PC-3 (cell line): ENCODE results near the gene LRP1B. TPM values are rescaled to one million over a fixed set of nuclear protein-coding genes. Genes with fewer than 3 reads are reported as not detected.

ENCODE experiments used
- ATAC-seq: fragments of 200-7000 bp; cut with Tn5 transposase; 2 replicates; pipeline ENCODE4 v1.9.1; 2020; ENCODE audit warnings: mild to moderate bottlenecking, moderate library complexity
- BruUV-seq: library from RNA; stranded (reverse); fragments of 400-500 nt; replicated peaks from 2 replicates; lab custom pipeline; 2021; lab: Mats Ljungman, UMichigan
- CTCF ChIA-PET: fragments of 300-600 bp; sonication (Branson Sonifier 250); formaldehyde crosslinking; loops from one replicate; lab custom pipeline; 2022; ENCODE audit warnings: antibody characterized with exemption; lab: Charles Lee
- POLR2A ChIA-PET: fragments of 300-600 bp; sonication (Branson Sonifier 250); formaldehyde crosslinking; loops from one replicate; lab custom pipeline; 2022; ENCODE audit warnings: antibody characterized with exemption; ENCODE audit not compliant: unreplicated experiment; lab: Charles Lee
- DNase-seq: peaks from one replicate; pipeline ENCODE4 v3.0.0-alpha.2; 2015
- H2AFZ ChIP-seq: fragments of 300-600 bp; sonication (generic); 2 replicates; pipeline ENCODE4 v1.6.0; 2016; ENCODE audit warnings: antibody characterized with exemption, low read length
- H3F3A ChIP-seq: fragments of 300-600 bp; sonication (generic); one replicate; pipeline ENCODE4 v1.6.0; 2017; ENCODE audit warnings: antibody characterized with exemption, low read length, control low read depth, mild to moderate bottlenecking; ENCODE audit not compliant: unreplicated experiment
- H3K27ac ChIP-seq: fragments of 300-600 bp; sonication (generic); 2 replicates; pipeline ENCODE4 v1.5.1; 2016; ENCODE audit warnings: mild to moderate bottlenecking, low read length
- H3K27me3 ChIP-seq: fragments of 300-600 bp; sonication (generic); 2 replicates; pipeline ENCODE4 v1.6.1; 2016; ENCODE audit warnings: low read length, mixed read lengths
- H3K36me3 ChIP-seq: fragments of 300-600 bp; sonication (generic); 2 replicates; pipeline ENCODE4 v1.6.1; 2016; ENCODE audit warnings: low read depth, mixed run types, low read length, mixed read lengths
- H3K4me1 ChIP-seq: fragments of 300-600 bp; sonication (generic); 2 replicates; pipeline ENCODE4 v1.5.1; 2016; ENCODE audit warnings: low read length; ENCODE audit not compliant: insufficient read depth
- H3K4me2 ChIP-seq: fragments of 300-600 bp; sonication (generic); 2 replicates; pipeline ENCODE4 v1.6.0; 2016; ENCODE audit warnings: low read length
- H3K4me3 ChIP-seq: fragments of 300-600 bp; sonication (generic); 2 replicates; pipeline ENCODE4 v1.5.1; 2016; ENCODE audit warnings: mild to moderate bottlenecking, low read length, mixed read lengths
- H3K79me2 ChIP-seq: fragments of 300-600 bp; sonication (generic); 2 replicates; pipeline ENCODE4 v1.6.1; 2017; ENCODE audit warnings: low read length, mixed read lengths
- H3K9ac ChIP-seq: fragments of 300-600 bp; sonication (generic); 2 replicates; pipeline ENCODE4 v1.6.0; 2016; ENCODE audit warnings: mild to moderate bottlenecking, low read length
- H3K9me2 ChIP-seq: fragments of 300-600 bp; sonication (generic); replicated peaks from 2 replicates; pipeline ENCODE4 v1.6.1; 2016; ENCODE audit warnings: mixed run types, low read length, mixed read lengths
- H3K9me3 ChIP-seq: fragments of 300-600 bp; sonication (generic); 2 replicates; pipeline ENCODE4 v1.6.1; 2016; ENCODE audit warnings: low read length, mixed read lengths
- H4K20me1 ChIP-seq: fragments of 300-600 bp; sonication (generic); 2 replicates; pipeline ENCODE4 v1.6.1; 2016; ENCODE audit warnings: low read length, mixed read lengths
- CTCF ChIP-seq: fragments of 300-600 bp; sonication (generic); conservative IDR thresholded peaks from 2 replicates; pipeline ENCODE4 v1.5.1; 2017; ENCODE audit warnings: antibody characterized with exemption, low read depth, mild to moderate bottlenecking, low read length
- EZH2 ChIP-seq: fragments of 300-600 bp; sonication (generic); IDR thresholded peaks from one replicate; pipeline ENCODE4 v1.6.1; 2017; ENCODE audit warnings: antibody characterized with exemption, mild to moderate bottlenecking, low read length; ENCODE audit not compliant: unreplicated experiment
- EZH2phosphoT487 ChIP-seq: fragments of 300-600 bp; sonication (generic); IDR thresholded peaks from 2 replicates; pipeline ENCODE4 v1.6.1; 2018; ENCODE audit warnings: mild to moderate bottlenecking, antibody characterized with exemption, low read length, borderline replicate concordance
- intact Hi-C: fragments of 100-400 bp; cut with micrococcal nuclease; formaldehyde crosslinking; loops from 2 replicates; pipeline ENCODE4 v1.9.0; 2023
- total RNA-seq: library from RNA; depleted of rRNA; stranded (reverse); fragments of >200 nt; gene quantifications from 2 replicates; pipeline ENCODE4 v1.2.3, GENCODE V29; 2014

LRP1B gene
- total RNA-seq, 1 experiment from 2014 or later = 0.04 TPM

GRCh38 chr2:140876015-140876414, 1254.8 kb downstream of the LRP1B start:
- intact Hi-C loops = no loop called here
- no TSS peak for BruUV-seq

GRCh38 chr2:140873915-140874531, 1256.8 kb downstream of the LRP1B start:
- Histone ChIP-seq H3K9me3 (peaks cover 20% of the 10 kb centered on the region; the same call in 1 of the 2 replicates), H3K9me2 (no peaks in the 10 kb centered on the region), H3K9ac (no peak overlapping the region), H4K20me1 (no peaks in the 10 kb centered on the region), H3K4me1 (no peaks in the 10 kb centered on the region), H3F3A (no peaks in the 10 kb centered on the region), H3K27ac (no peak overlapping the region), H3K79me2 (no peaks in the 10 kb centered on the region), H2AFZ (no peak overlapping the region), H3K4me2 (no peak overlapping the region), H3K4me3 (no peak overlapping the region), H3K36me3 (peaks cover 6% of the 10 kb centered on the region; the same call in 1 of the 2 replicates), H3K27me3 (no peaks in the 10 kb centered on the region)
- no TSS peak for BruUV-seq
- ATAC-seq (no peak), DNase-seq (no peak)
- intact Hi-C loops = no loop called here
- ChIA-PET CTCF (no interaction called here), POLR2A (no interaction called here)
- TF ChIP-seq EZH2phosphoT487 (no peak), CTCF (no peak), EZH2 (no peak)

More at GRCh38 chr2:140876015-140876414, 1254.8 kb downstream of the LRP1B start:
- no peak overlapping the region for H3K4me2 ChIP-seq
- H4K20me1 ChIP-seq = no peaks in the 10 kb centered on the region
- peaks cover 6% of the 10 kb centered on the region; the same call in 1 of the 2 replicates for H3K36me3 ChIP-seq
- TF ChIP-seq CTCF = no peak
- no peak for TF ChIP-seq EZH2phosphoT487
- TF ChIP-seq EZH2 = no peak
- peaks cover 20% of the 10 kb centered on the region; the same call in 1 of the 2 replicates for H3K9me3 ChIP-seq
- no peaks in the 10 kb centered on the region for H3K4me1 ChIP-seq
- no peak overlapping the region for H3K27ac ChIP-seq
- DNase-seq (no peak), ATAC-seq (no peak)
- ChIA-PET CTCF (no interaction called here), POLR2A (interaction anchor here (0.6 kb wide), 1 partner anchor 501 kb away, joined by 11 read pairs; no protein-coding TSS in a partner anchor)
- no peak overlapping the region for H3K4me3 ChIP-seq
- H3K9me2 ChIP-seq = no peaks in the 10 kb centered on the region
- no peak overlapping the region for H3K9ac ChIP-seq
- no peaks in the 10 kb centered on the region for H3K27me3 ChIP-seq
- no peak overlapping the region for H2AFZ ChIP-seq
- H3F3A ChIP-seq = no peaks in the 10 kb centered on the region
- H3K79me2 ChIP-seq = no peaks in the 10 kb centered on the region

GRCh38 chr2:140869925-140870324, 1260.9 kb downstream of the LRP1B start:
- no peaks in the 10 kb centered on the region for H3F3A ChIP-seq
- H4K20me1 ChIP-seq = no peaks in the 10 kb centered on the region
- ChIA-PET POLR2A (interaction anchor here (0.6 kb wide), 1 partner anchor 24 kb away, joined by 3 read pairs; no protein-coding TSS in a partner anchor), CTCF (no interaction called here)
- H3K4me3 ChIP-seq = no peak overlapping the region
- H3K9ac ChIP-seq = no peak overlapping the region
- H3K36me3 ChIP-seq = peaks cover 4% of the 10 kb centered on the region; the same call in 1 of the 2 replicates
- DNase-seq = no peak
- no peak for ATAC-seq
- TF ChIP-seq EZH2phosphoT487 (no peak), EZH2 (no peak)
- H3K27ac ChIP-seq = no peak overlapping the region
- no peaks in the 10 kb centered on the region for H3K79me2 ChIP-seq
- H3K9me2 ChIP-seq = no peaks in the 10 kb centered on the region
- no TSS peak for BruUV-seq
- no peaks in the 10 kb centered on the region for H3K4me1 ChIP-seq
- no peak overlapping the region for H3K4me2 ChIP-seq
- H3K27me3 ChIP-seq = no peaks in the 10 kb centered on the region
- peaks cover 8% of the 10 kb centered on the region; the same call in 1 of the 2 replicates for H3K9me3 ChIP-seq
- intact Hi-C loops = no loop called here
- no peak overlapping the region for H2AFZ ChIP-seq
